GM12801 (cell line): Measurements from ENCODE around the gene WWC1.

ENCODE experiments used
- CTCF ChIP-seq: IDR thresholded peaks from one replicate; pipeline ENCODE4 v1.5.1; 2011; ENCODE audit warnings: control low read depth; ENCODE audit not compliant: insufficient read length; ENCODE audit errors: extremely low read depth

Gene WWC1

GRCh38 chr5:168471785-168472184, 180.3 kb downstream of the WWC1 start:
- no peak for TF ChIP-seq CTCF

GRCh38 chr5:168472329-168472728, 180.9 kb downstream of the WWC1 start:
- TF ChIP-seq CTCF, result no peak

- no peak for TF ChIP-seq CTCF
These were observed 182.9 kb downstream of the WWC1 start for GRCh38 chr5:168474319-168474718.

- no peak for TF ChIP-seq CTCF
These were observed 185.6 kb downstream of the WWC1 start for GRCh38 chr5:168477060-168477459.

- no peak for TF ChIP-seq CTCF
These were observed 187.7 kb downstream of the WWC1 start for GRCh38 chr5:168479166-168479565.

GRCh38 chr5:168480601-168481000, 189.2 kb downstream of the WWC1 start:
- TF ChIP-seq CTCF, result no peak

- TF ChIP-seq CTCF, result no peak
These were observed 189.9 kb downstream of the WWC1 start for GRCh38 chr5:168481330-168481788.

- TF ChIP-seq CTCF, result no peak
These were observed 190.9 kb downstream of the WWC1 start for GRCh38 chr5:168482361-168482760.
